ENCODE measurements around the gene HNF1B.

- TF ChIP-seq GATA2 (IDR thresholded peaks at IDR 0.05; ENCODE audit: low read depth, low read length) (no peak), GATA3 (IDR thresholded peaks at IDR 0.05; ENCODE audit: low read depth, low read length) (no peak)
Measured at GRCh38 chr17:37717627-37718323, 27.1 kb downstream of the HNF1B start.
